SK-N-SH (cell line): ENCODE data around the gene PAXX. TPM values are rescaled to one million over a fixed set of nuclear protein-coding genes. Genes with fewer than 3 reads are reported as not detected.

ENCODE experiments used
- CTCF ChIA-PET: fragments of 300-600, 350-600 bp; formaldehyde crosslinking; extraction: SDS; loops from one replicate; lab custom pipeline; 2021; lab: Yijun Ruan, JAX
- POLR2A ChIA-PET: fragments of 350-600 bp; sonication (Branson Sonifier 250); formaldehyde crosslinking; extraction: SDS; loops from one replicate; lab custom pipeline; 2020; ENCODE audit warnings: antibody characterized with exemption, inconsistent platforms; lab: Yijun Ruan, JAX
- DNase-seq: peaks from one replicate; pipeline ENCODE4 v3.0.0; 2012
- H2AFZ ChIP-seq: fragments of 200-600 bp; sonication (generic); 2 replicates; pipeline ENCODE4 v1.8.1; 2016; ENCODE audit warnings: antibody characterized with exemption, mild to moderate bottlenecking, low read depth
- H3F3A ChIP-seq: fragments of 200-600 bp; sonication (generic); replicated peaks from 2 replicates; pipeline ENCODE3; 2016; ENCODE audit warnings: antibody characterized with exemption, mild to moderate bottlenecking; ENCODE audit not compliant: insufficient read depth
- H3K27ac ChIP-seq, 2 experiments: fragments of 200-500 bp in 1 of 2; fragments of 200-600 bp in 1 of 2; sonication (Bioruptor generic) in 1 of 2; sonication (generic), shearing (Covaris generic) in 1 of 2; 2 replicates each; pipeline versions ENCODE4 v1.5.1 to v1.6.1; 2014 to 2016; ENCODE audit warnings: low read depth in 2 of 2, inconsistent platforms in 1 of 2, low read length in 1 of 2, mild to moderate bottlenecking in 1 of 2, mixed read lengths in 1 of 2
- H3K27me3 ChIP-seq: fragments of 200-600 bp; sonication (generic), shearing (Covaris generic); 2 replicates; pipeline ENCODE4 v1.6.1; 2016; ENCODE audit warnings: mixed run types; ENCODE audit not compliant: insufficient read depth
- H3K36me3 ChIP-seq, 2 experiments: fragments of 200-500 bp in 1 of 2; fragments of 200-600 bp in 1 of 2; sonication (Bioruptor generic) in 1 of 2; sonication (generic) in 1 of 2; replicated peaks in 1 of 2; 2 replicates each; pipeline versions ENCODE3 to v1.5.1; 2014 to 2016; ENCODE audit warnings: low read length in 1 of 2, mild to moderate bottlenecking in 1 of 2; ENCODE audit not compliant: insufficient read depth in 2 of 2, control insufficient read depth in 1 of 2
- H3K4me1 ChIP-seq, 2 experiments: fragments of 200-500 bp in 1 of 2; fragments of 200-600 bp in 1 of 2; sonication (Bioruptor generic) in 1 of 2; sonication (generic), shearing (Covaris generic) in 1 of 2; 2 replicates each; pipeline versions ENCODE4 v1.5.1 to v1.6.1; 2014 to 2016; ENCODE audit warnings: low read depth in 1 of 2, low read length in 1 of 2, mixed run types in 1 of 2; ENCODE audit not compliant: insufficient read depth in 2 of 2, control insufficient read depth in 1 of 2
- H3K4me2 ChIP-seq: fragments of 200-600 bp; sonication (generic), shearing (Covaris generic); 2 replicates; pipeline ENCODE4 v1.6.1; 2017; ENCODE audit warnings: mixed run types
- H3K4me3 ChIP-seq, 2 experiments: fragments of 200-500 bp in 1 of 2; fragments of 200-600 bp in 1 of 2; sonication (Bioruptor generic) in 1 of 2; sonication (generic), shearing (Covaris generic) in 1 of 2; 2 replicates each; pipeline versions ENCODE4 v1.5.1 to v1.8.1; 2014 to 2016; ENCODE audit warnings: low read depth in 2 of 2, inconsistent platforms in 1 of 2, low read length in 1 of 2, mild to moderate bottlenecking in 1 of 2, mixed read lengths in 1 of 2, moderate library complexity in 1 of 2
- H3K79me2 ChIP-seq: fragments of 200-600 bp; sonication (generic); 2 replicates; pipeline ENCODE4 v1.8.1; 2017; ENCODE audit warnings: mild to moderate bottlenecking; ENCODE audit not compliant: insufficient read depth
- H3K9ac ChIP-seq: fragments of 200-600 bp; sonication (generic); 2 replicates; pipeline ENCODE4 v1.6.1; 2017; ENCODE audit warnings: mixed run types
- H3K9me2 ChIP-seq: fragments of 200-600 bp; sonication (generic); 2 replicates; pipeline ENCODE4 v1.6.1; 2017; ENCODE audit warnings: mixed run types
- H3K9me3 ChIP-seq: fragments of 200-600 bp; sonication (generic); 2 replicates; pipeline ENCODE4 v1.6.1; 2017; ENCODE audit warnings: mixed run types, mild to moderate bottlenecking, moderate library complexity
- H4K20me1 ChIP-seq: fragments of 200-600 bp; sonication (generic); 2 replicates; pipeline ENCODE4 v1.6.1; 2017; ENCODE audit warnings: mild to moderate bottlenecking, mixed run types; ENCODE audit not compliant: insufficient read depth
- CHD2 ChIP-seq: fragments of 150-350 bp; IDR thresholded peaks from 2 replicates; pipeline ENCODE4 v1.6.1; 2018; ENCODE audit warnings: low read length; ENCODE audit not compliant: partially characterized antibody
- EP300 ChIP-seq, 2 experiments: IDR thresholded peaks; 2 replicates each; pipeline versions ENCODE4 v1.4.0 to v1.6.1; 2012; ENCODE audit warnings: borderline replicate concordance in 1 of 2, low read depth in 1 of 2, low read length in 1 of 2
- EZH2phosphoT487 ChIP-seq: fragments of 200-600 bp; sonication (generic); IDR thresholded peaks from 2 replicates; pipeline ENCODE4 v1.6.1; 2017; ENCODE audit warnings: low read depth, mixed run types, mild to moderate bottlenecking, antibody characterized with exemption, moderate library complexity, borderline replicate concordance
- JUND ChIP-seq: IDR thresholded peaks from 2 replicates; pipeline ENCODE4 v1.4.0; 2012
- MEF2A ChIP-seq: IDR thresholded peaks from 2 replicates; pipeline ENCODE4 v1.4.0; 2012; ENCODE audit warnings: low read depth, borderline replicate concordance
- NRF1 ChIP-seq: IDR thresholded peaks from 2 replicates; pipeline ENCODE4 v1.6.1; 2012; ENCODE audit warnings: low read depth, mild to moderate bottlenecking, low read length
- RCOR1 ChIP-seq: fragments of 150-350 bp; IDR thresholded peaks from 2 replicates; pipeline ENCODE4 v1.6.1; 2017; ENCODE audit warnings: antibody characterized with exemption, low read length
- RXRA ChIP-seq: IDR thresholded peaks from 2 replicates; pipeline ENCODE4 v1.4.0; 2012; ENCODE audit warnings: low read depth, mild to moderate bottlenecking, borderline replicate concordance
- SIN3A ChIP-seq: IDR thresholded peaks from 2 replicates; pipeline ENCODE4 v1.6.1; 2012; ENCODE audit warnings: low read depth, mild to moderate bottlenecking, low read length, moderate library complexity, borderline replicate concordance
- TAF1 ChIP-seq: IDR thresholded peaks from 2 replicates; pipeline ENCODE4 v1.6.1; 2012; ENCODE audit warnings: low read depth, mild to moderate bottlenecking, low read length, moderate library complexity, borderline replicate concordance
- TCF12 ChIP-seq: IDR thresholded peaks from 2 replicates; pipeline ENCODE4 v1.4.0; 2012
- TEAD4 ChIP-seq: IDR thresholded peaks from 2 replicates; pipeline ENCODE4 v1.4.0; 2012; ENCODE audit warnings: mild to moderate bottlenecking, borderline replicate concordance; ENCODE audit not compliant: insufficient read depth
- WGBS: methylation state at CpG from one replicate; pipeline ENCODE4 v1.1.6; 2017; ENCODE audit warnings: low lambda C conversion rate; 5-methylcytosine and 5-hydroxymethylcytosine counted together
- polyA plus RNA-seq, 3 experiments: library from polyadenylated mRNA; depleted of rRNA; stranded (reverse); fragments of >200 nt; gene quantifications; 2 replicates each; pipeline ENCODE4 v1.2.3, GENCODE V29; 2012
- TF ChIP-seq, protein P1 (sequence below): IDR thresholded peaks from 2 replicates; pipeline ENCODE4 v1.4.0; 2012; ENCODE audit warnings: low read depth, borderline replicate concordance
- TF ChIP-seq, protein P2 (sequence below): IDR thresholded peaks from 2 replicates; pipeline ENCODE4; 2012
- TF ChIP-seq, protein P3 (sequence below): IDR thresholded peaks from 2 replicates; pipeline ENCODE4 v1.6.1; 2012; ENCODE audit warnings: mild to moderate bottlenecking, low read depth, low read length, moderate library complexity
- TF ChIP-seq, protein P4 (sequence below): fragments of 200-600 bp; sonication (generic); IDR thresholded peaks from 2 replicates; pipeline ENCODE4 v1.6.1; 2017; ENCODE audit warnings: antibody characterized with exemption, mild to moderate bottlenecking, moderate library complexity
- TF ChIP-seq, protein P5 (sequence below): fragments of 150-350 bp; IDR thresholded peaks from 2 replicates; pipeline ENCODE4 v1.6.1; 2017; ENCODE audit warnings: antibody characterized with exemption, low read length, low read depth, borderline replicate concordance

Gene PAXX
- polyA plus RNA-seq, 1 of the 3 experiments (the other 2 are of a cell fraction), result 52.9 TPM

DNA sequence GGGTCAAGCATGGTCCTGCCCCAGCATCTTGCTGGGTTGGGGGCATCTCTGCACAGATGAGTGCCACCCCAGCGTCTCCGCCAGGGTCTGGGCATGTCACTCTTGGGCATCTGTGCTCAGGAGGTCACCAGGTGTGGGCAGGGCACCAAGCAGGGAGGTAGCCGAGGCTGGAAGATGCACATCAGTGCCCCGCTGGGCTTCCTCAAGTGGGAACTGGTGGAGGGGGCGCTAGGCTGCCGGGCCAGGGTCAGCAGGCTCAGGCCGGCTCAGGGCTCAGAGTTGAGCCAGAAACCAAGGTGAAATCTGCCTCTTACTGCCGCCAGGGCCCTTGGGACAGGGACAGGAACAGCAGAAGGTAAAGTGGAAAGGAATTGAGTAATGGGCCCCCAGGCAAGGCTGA is 43.7 kb downstream of the PAXX start:
- Histone ChIP-seq H3K27me3 (no peaks in the 10 kb centered on the region), H2AFZ (no peak overlapping the region), H3K4me3 (no peak overlapping the region), H3K36me3 (peaks cover 0 to 19% of the 10 kb centered on the region in 2 experiments), H3K79me2 (no peaks in the 10 kb centered on the region), H4K20me1 (no peaks in the 10 kb centered on the region), H3K9me3 (no peaks in the 10 kb centered on the region), H3K9ac (no peak overlapping the region), H3K4me1 (peaks cover 0 to 21% of the 10 kb centered on the region in 2 experiments; a peak in 1 of 4 replicates), H3F3A (peaks cover 4% of the 10 kb centered on the region), H3K4me2 (no peak overlapping the region), H3K27ac (no peak overlapping the region), H3K9me2 (no peaks in the 10 kb centered on the region)
- POLR2A ChIA-PET, result interaction anchor here (0.5 to 1.9 kb wide), 3 partner anchors 9 to 225 kb away, joined by 3 to 8 read pairs (median 6); partner anchors contain the start of gene NPDC1
- WGBS, result 89% methylated on average over 5 of the region's 8 CpGs
- CTCF ChIA-PET, result interaction anchor here (0.6 to 15.1 kb wide), 33 partner anchors 10 to 267 kb away, joined by 3 to 350 read pairs (median 7); partner anchors contain the start of genes AJM1, C8G, CLIC3 and ENTPD2
- TF ChIP-seq RXRA, result no peak
- no peak for TF ChIP-seq TEAD4
- TF ChIP-seq RCOR1, result no peak
- TF ChIP-seq EZH2phosphoT487, result no peak
- TF ChIP-seq, protein P1, sequence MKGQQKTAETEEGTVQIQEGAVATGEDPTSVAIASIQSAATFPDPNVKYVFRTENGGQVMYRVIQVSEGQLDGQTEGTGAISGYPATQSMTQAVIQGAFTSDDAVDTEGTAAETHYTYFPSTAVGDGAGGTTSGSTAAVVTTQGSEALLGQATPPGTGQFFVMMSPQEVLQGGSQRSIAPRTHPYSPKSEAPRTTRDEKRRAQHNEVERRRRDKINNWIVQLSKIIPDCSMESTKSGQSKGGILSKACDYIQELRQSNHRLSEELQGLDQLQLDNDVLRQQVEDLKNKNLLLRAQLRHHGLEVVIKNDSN, result no peak
- no peak for TF ChIP-seq MEF2A
- TF ChIP-seq CHD2, result no peak
- no peak for TF ChIP-seq TAF1
- no peak for TF ChIP-seq NRF1
- TF ChIP-seq, protein P2, sequence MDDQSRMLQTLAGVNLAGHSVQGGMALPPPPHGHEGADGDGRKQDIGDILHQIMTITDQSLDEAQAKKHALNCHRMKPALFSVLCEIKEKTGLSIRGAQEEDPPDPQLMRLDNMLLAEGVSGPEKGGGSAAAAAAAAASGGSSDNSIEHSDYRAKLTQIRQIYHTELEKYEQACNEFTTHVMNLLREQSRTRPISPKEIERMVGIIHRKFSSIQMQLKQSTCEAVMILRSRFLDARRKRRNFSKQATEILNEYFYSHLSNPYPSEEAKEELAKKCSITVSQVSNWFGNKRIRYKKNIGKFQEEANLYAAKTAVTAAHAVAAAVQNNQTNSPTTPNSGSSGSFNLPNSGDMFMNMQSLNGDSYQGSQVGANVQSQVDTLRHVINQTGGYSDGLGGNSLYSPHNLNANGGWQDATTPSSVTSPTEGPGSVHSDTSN, result no peak
- TF ChIP-seq TCF12, result no peak
- no peak for DNase-seq

DNA sequence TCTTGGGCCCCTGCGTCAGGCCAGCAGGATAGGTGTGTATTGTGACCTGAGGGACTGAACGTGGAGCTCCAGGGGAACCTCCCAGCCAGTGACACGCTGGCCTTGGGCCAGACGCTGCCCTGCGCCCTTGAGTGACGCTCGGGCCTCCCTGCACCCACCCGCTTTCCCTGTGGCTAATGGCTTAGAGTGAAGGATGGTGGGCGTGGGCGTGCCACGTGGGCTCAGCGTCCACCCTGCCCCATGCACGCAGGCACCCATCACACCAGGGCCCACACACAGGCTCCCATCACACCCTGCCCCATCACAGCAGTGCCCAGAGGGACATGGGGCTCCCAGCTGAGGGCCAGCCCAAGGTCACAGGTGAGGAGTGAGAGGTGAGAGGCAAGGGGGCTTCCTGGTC is 44.8 kb downstream of the PAXX start:
- no peak overlapping the region for H3K4me2 ChIP-seq
- H2AFZ ChIP-seq, result no peak overlapping the region
- H3K4me1 ChIP-seq, result peaks cover 0 to 19% of the 10 kb centered on the region in 2 experiments; a peak in 1 of 4 replicates
- DNase-seq, result no peak
- H3K27me3 ChIP-seq, result no peaks in the 10 kb centered on the region
- H3K9me3 ChIP-seq, result no peaks in the 10 kb centered on the region
- no peak overlapping the region for H3K9ac ChIP-seq
- POLR2A ChIA-PET, result no interaction called here
- peaks cover 4% of the 10 kb centered on the region for H3F3A ChIP-seq
- no peak overlapping the region for H3K4me3 ChIP-seq
- CTCF ChIA-PET, result interaction anchor here (0.6 to 15.1 kb wide), 7 partner anchors 8 to 194 kb away, joined by 3 to 350 read pairs (median 53); partner anchors contain the start of genes AJM1, C8G, FBXW5 and LCN12
- H3K27ac ChIP-seq, result no peak overlapping the region
- peaks cover 0 to 19% of the 10 kb centered on the region in 2 experiments for H3K36me3 ChIP-seq
- H3K9me2 ChIP-seq, result no peaks in the 10 kb centered on the region
- H3K79me2 ChIP-seq, result no peaks in the 10 kb centered on the region
- no peaks in the 10 kb centered on the region for H4K20me1 ChIP-seq
- 80% methylated on average over 2 of the region's 13 CpGs for WGBS
- TF ChIP-seq, protein P3, sequence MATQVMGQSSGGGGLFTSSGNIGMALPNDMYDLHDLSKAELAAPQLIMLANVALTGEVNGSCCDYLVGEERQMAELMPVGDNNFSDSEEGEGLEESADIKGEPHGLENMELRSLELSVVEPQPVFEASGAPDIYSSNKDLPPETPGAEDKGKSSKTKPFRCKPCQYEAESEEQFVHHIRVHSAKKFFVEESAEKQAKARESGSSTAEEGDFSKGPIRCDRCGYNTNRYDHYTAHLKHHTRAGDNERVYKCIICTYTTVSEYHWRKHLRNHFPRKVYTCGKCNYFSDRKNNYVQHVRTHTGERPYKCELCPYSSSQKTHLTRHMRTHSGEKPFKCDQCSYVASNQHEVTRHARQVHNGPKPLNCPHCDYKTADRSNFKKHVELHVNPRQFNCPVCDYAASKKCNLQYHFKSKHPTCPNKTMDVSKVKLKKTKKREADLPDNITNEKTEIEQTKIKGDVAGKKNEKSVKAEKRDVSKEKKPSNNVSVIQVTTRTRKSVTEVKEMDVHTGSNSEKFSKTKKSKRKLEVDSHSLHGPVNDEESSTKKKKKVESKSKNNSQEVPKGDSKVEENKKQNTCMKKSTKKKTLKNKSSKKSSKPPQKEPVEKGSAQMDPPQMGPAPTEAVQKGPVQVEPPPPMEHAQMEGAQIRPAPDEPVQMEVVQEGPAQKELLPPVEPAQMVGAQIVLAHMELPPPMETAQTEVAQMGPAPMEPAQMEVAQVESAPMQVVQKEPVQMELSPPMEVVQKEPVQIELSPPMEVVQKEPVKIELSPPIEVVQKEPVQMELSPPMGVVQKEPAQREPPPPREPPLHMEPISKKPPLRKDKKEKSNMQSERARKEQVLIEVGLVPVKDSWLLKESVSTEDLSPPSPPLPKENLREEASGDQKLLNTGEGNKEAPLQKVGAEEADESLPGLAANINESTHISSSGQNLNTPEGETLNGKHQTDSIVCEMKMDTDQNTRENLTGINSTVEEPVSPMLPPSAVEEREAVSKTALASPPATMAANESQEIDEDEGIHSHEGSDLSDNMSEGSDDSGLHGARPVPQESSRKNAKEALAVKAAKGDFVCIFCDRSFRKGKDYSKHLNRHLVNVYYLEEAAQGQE, result no peak
- TF ChIP-seq, protein P1, result no peak
- TF ChIP-seq RCOR1, result no peak
- no peak for TF ChIP-seq EP300 (IDR thresholded peaks at IDR 0.05; ENCODE audit: borderline replicate concordance in 1 of 2, low read depth in 1 of 2, low read length in 1 of 2)
- no peak for TF ChIP-seq JUND
- TF ChIP-seq, protein P4, sequence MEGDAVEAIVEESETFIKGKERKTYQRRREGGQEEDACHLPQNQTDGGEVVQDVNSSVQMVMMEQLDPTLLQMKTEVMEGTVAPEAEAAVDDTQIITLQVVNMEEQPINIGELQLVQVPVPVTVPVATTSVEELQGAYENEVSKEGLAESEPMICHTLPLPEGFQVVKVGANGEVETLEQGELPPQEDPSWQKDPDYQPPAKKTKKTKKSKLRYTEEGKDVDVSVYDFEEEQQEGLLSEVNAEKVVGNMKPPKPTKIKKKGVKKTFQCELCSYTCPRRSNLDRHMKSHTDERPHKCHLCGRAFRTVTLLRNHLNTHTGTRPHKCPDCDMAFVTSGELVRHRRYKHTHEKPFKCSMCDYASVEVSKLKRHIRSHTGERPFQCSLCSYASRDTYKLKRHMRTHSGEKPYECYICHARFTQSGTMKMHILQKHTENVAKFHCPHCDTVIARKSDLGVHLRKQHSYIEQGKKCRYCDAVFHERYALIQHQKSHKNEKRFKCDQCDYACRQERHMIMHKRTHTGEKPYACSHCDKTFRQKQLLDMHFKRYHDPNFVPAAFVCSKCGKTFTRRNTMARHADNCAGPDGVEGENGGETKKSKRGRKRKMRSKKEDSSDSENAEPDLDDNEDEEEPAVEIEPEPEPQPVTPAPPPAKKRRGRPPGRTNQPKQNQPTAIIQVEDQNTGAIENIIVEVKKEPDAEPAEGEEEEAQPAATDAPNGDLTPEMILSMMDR, result no peak
- TF ChIP-seq, protein P5, sequence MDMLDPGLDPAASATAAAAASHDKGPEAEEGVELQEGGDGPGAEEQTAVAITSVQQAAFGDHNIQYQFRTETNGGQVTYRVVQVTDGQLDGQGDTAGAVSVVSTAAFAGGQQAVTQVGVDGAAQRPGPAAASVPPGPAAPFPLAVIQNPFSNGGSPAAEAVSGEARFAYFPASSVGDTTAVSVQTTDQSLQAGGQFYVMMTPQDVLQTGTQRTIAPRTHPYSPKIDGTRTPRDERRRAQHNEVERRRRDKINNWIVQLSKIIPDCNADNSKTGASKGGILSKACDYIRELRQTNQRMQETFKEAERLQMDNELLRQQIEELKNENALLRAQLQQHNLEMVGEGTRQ, result no peak
- TF ChIP-seq EZH2phosphoT487, result no peak
- no peak for TF ChIP-seq TAF1
- no peak for TF ChIP-seq SIN3A
